Ovary (tissue), 9 donors: Measurements from ENCODE around the gene TEKT5. TPM values are rescaled to one million over a fixed set of nuclear protein-coding genes. Genes with fewer than 3 reads are reported as not detected.
"Not testable (repeated sequence)": the region's sequence is repeated elsewhere in the genome, so short reads cannot be mapped to it uniquely, and the experiment has no call there.

Experiments used
- DNase-seq, 5 donors: peaks; one replicate each; pipeline ENCODE4 v3.0.0-alpha.2; 2019 to 2020
- H3K27ac ChIP-seq, 2 donors: fragments of 200-600 bp; one replicate each; pipeline versions ENCODE4 v1.5.1 to v1.8.0; 2019 to 2022
- H3K27me3 ChIP-seq: fragments of 200-600 bp; one replicate; pipeline ENCODE4 v1.8.0; 2022
- H3K36me3 ChIP-seq: fragments of 200-600 bp; sonication (generic); one replicate; pipeline ENCODE4 v1.5.1; 2019
- H3K4me1 ChIP-seq: one replicate; pipeline ENCODE4 v1.8.1; 2013; ENCODE audit warnings: mild to moderate bottlenecking, moderate library complexity; ENCODE audit not compliant: insufficient read depth
- H3K4me3 ChIP-seq: fragments of 200-600 bp; sonication (generic); one replicate; pipeline ENCODE4 v1.5.1; 2017
- H3K9me3 ChIP-seq, 2 donors: fragments of 200-600 bp in 1 of 2; sonication (generic) in 1 of 2; one replicate each; pipeline versions ENCODE4 v1.5.1 to v1.8.1; 2013 to 2019; ENCODE audit warnings: mild to moderate bottlenecking in 1 of 2, moderate library complexity in 1 of 2
- EP300 ChIP-seq: sonication (generic); formaldehyde crosslinking; IDR thresholded peaks from one replicate; pipeline ENCODE4 v1.6.1; 2017; ENCODE audit warnings: antibody characterized with exemption
- POLR2A ChIP-seq: fragments of 450-650 bp; IDR thresholded peaks from one replicate; pipeline ENCODE4 v1.6.1; 2017; ENCODE audit warnings: antibody characterized with exemption, mild to moderate bottlenecking, moderate library complexity
- WGBS, 3 donors: extraction: QIAGEN DNeasy Blood & Tissue Kit in 1 of 3; methylation state at CpG; one replicate each; pipeline versions ENCODE4 v1.1.5 to v1.1.7; 2013 to 2017; 5-methylcytosine and 5-hydroxymethylcytosine counted together
- intact Hi-C, 4 donors: fragments of 100-400 bp; cut with DNase I; formaldehyde crosslinking; loops; one replicate each; pipeline versions ENCODE4 v1.11.0 to v1.15.1; 2022 to 2023
- polyA plus RNA-seq, 2 donors: library from polyadenylated mRNA; stranded (reverse); fragments of 200-250 nt in 1 of 2; fragments of 350-450 nt in 1 of 2; fragmentation: Illumina TruSeq in 1 of 2; extraction: RNeasy Lipid Tissue Mini Kit (QIAGEN cat#74804) in 1 of 2; gene quantifications; one replicate each; pipeline ENCODE4 v1.2.3, GENCODE V29; 2013 to 2014
- total RNA-seq, 7 donors: library from RNA; depleted of rRNA in 2 of 7; stranded (reverse); fragments of >200 nt in 2 of 7; fragmentation: NEBNext Ultra II Directional in 3 of 7; extraction: Animal tissue kit (Norgen Biotek cat#: 25700) in 3 of 7; gene quantifications; one replicate each; pipeline versions ENCODE4 v1.1.0 to v1.2.4, GENCODE V29; 2016 to 2023
- TF ChIP-seq, protein P1 (sequence below), 3 donors: fragments of 450-650 bp in 2 of 3; fragments of 200-600 bp in 1 of 3; IDR thresholded peaks; one replicate each; pipeline versions ENCODE4 v1.5.1 to v1.8.0; 2016 to 2022; ENCODE audit warnings: antibody characterized with exemption in 3 of 3, mild to moderate bottlenecking in 1 of 3
- donor health status: DM: no; HTN: no; CAD: no; lungs with moderate emphysema.
- donor health status: DM: no; HTN: no; CAD: no.
- donor health status: Bipolar disorder and iron deficiency.
- donor health status: DM: yes; HTN: yes; CAD: no.
- donor health status: DM: no; HTN: no; CAD: no.
- donor health status: DM: yes; HTN: yes; CAD: no.

Gene TEKT5
- total and polyA plus RNA-seq, 9 donors, result 0.28 to 0.90 (median 0.44) TPM; not detected in 3

DNA sequence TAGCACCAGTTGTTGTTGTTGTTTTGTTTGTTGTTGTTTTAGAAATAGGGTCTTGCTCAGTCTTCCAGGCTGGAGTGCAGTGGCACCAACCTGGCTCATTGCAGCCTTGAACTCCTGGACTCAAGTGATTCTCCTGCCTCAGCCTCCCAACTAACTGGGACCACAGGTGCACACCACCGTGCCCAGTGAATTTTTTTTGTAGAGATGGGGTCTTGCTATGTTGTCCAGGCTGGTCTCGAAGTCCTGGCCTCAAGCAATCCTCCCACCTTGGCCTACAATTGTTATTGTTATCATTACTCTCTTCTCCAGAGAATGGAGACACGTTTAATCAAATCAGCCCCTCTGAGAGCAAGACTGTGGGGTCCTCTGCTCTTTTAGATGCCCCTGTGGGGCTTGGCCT, 71.7 kb downstream of the TEKT5 start:
- Histone ChIP-seq H3K27me3 (no peaks in the 10 kb centered on the region), H3K4me3 (no peak overlapping the region), H3K27ac (no peak overlapping the region), H3K36me3 (no peaks in the 10 kb centered on the region), H3K4me1 (no peaks in the 10 kb centered on the region), H3K9me3 (no peaks in the 10 kb centered on the region)
- no peak for DNase-seq
- no peak for TF ChIP-seq EP300
- no peak for TF ChIP-seq POLR2A
- TF ChIP-seq, protein P1, sequence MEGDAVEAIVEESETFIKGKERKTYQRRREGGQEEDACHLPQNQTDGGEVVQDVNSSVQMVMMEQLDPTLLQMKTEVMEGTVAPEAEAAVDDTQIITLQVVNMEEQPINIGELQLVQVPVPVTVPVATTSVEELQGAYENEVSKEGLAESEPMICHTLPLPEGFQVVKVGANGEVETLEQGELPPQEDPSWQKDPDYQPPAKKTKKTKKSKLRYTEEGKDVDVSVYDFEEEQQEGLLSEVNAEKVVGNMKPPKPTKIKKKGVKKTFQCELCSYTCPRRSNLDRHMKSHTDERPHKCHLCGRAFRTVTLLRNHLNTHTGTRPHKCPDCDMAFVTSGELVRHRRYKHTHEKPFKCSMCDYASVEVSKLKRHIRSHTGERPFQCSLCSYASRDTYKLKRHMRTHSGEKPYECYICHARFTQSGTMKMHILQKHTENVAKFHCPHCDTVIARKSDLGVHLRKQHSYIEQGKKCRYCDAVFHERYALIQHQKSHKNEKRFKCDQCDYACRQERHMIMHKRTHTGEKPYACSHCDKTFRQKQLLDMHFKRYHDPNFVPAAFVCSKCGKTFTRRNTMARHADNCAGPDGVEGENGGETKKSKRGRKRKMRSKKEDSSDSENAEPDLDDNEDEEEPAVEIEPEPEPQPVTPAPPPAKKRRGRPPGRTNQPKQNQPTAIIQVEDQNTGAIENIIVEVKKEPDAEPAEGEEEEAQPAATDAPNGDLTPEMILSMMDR (IDR thresholded peaks at IDR 0.05), result no peak
- 70 to 76% (median 75%) methylated on average over 3 of the region's 3 CpGs for WGBS, 3 donors
- intact Hi-C loops, result no loop called here

DNA sequence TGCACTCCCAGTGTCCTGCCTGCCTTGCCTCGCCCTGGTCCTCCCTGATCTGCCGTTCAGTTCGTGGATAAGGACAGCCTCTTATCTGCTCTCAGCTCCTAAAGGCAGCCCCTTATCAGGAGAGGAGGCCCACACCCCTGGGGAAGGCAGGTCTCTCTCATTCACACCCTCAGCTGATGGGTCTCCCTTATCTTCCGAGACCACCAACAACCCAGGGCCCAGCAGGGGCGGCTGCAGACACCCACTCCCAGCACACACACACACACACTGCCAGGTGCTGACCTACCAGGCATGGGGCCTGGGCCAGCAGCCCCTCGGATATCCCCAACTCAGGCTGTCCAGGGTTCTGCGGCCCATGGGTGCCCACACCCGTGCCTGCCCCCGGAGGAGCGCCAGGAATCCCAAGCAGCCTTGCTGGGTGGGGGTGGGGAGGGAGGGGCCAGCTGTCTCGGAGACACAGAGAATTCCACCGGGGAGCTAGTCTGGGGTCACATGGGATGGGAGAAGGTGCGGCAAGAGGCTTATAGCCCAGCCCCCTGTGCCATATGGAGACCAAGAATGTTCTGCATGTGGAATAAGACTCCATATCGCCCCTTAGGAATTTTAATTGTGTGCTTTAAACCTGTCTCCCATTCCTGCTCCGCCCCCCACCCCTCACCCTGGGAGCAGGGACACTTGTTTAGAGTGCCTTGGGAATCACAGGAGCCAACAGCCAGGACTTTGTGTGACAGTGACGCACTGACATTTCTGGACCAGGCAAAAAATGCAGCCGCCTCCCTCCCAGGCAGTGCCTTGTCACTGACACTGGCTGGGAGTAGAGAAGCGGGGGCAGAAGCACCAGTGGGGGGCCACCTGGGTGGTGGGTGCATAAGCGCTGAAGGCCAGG, 72.5 kb downstream of the TEKT5 start:
- intact Hi-C loops, result no loop called here
- DNase-seq, result no peak
- no peaks in the 10 kb centered on the region for H3K36me3 ChIP-seq
- H3K4me3 ChIP-seq, result no peak overlapping the region
- 68 to 84% (median 75%) methylated on average over 15 to 19 of the region's 19 CpGs for WGBS, 3 donors
- H3K9me3 ChIP-seq, result no peaks in the 10 kb centered on the region
- H3K4me1 ChIP-seq, result peaks cover under 1% of the 10 kb centered on the region
- no peak overlapping the region for H3K27ac ChIP-seq
- H3K27me3 ChIP-seq, result no peaks in the 10 kb centered on the region
- TF ChIP-seq, protein P1 (IDR thresholded peaks at IDR 0.05), result no peak
- TF ChIP-seq POLR2A (no peak), EP300 (no peak)

DNA sequence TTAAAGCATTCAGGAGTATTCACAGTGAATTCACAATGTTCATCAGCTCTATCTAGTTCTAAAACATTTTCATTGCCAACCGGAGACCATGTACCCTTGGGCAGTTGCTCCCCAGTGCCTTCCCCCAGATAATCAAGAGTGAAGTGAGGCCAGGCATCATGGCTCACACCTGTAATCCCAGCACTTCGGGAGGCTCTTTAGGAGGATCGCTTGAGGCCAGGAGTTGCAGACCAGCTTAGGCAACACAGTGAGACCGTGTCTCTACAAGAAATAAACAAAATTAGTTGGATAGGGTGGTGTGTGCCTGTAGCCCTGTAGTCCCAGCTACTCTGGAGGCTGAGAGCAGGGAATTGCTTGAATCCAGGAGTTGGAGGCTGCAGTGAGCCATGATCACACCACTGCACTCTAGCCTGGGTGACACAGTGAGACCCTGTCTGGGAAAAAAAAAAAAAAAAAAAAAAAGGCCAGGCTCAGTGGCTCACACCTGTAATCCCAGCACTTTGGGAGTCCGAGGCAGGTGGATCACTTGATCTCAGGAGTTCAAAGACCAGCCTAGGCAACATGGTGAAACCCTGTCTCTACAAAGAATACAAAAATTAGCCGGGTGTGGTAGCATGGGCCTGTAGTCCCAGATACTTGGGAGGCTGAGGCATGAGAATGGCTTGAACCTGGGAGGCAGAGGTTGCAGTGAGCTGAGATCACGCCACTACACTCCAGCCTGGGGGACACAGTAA, 73.3 kb downstream of the TEKT5 start:
- DNase-seq, H3K27me3 ChIP-seq, H3K4me1 ChIP-seq, H3K4me3 ChIP-seq, H3K9me3 ChIP-seq, H3K36me3 ChIP-seq, intact Hi-C loops, H3K27ac ChIP-seq: not testable (repeated sequence)
- WGBS, 3 donors, result 89 to 93% (median 92%) methylated on average over 7 of the region's 7 CpGs

DNA sequence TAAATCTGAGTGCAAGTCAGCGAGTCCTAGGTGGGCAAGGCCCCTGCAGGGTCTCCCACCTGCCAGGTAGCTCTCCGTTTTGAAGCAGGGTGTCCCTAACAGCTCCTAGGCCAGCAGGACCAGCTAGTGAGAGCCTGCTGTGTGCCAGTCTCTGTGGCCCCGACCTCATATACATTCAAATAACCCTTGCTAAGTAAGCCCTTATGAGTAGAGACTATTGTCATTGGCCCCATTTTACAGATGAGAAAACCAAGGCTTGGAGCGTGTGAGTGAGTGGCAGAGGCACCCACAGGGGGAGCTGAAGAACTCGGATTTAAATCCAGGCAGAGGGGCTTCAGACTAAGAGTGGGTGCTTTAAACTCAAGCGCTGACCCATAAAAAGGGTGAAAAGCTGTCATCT, 74.6 kb downstream of the TEKT5 start:
- TF ChIP-seq POLR2A (no peak), EP300 (no peak)
- TF ChIP-seq, protein P1 (IDR thresholded peaks at IDR 0.05), result no peak
- Histone ChIP-seq H3K4me1 (peaks cover 6% of the 10 kb centered on the region), H3K9me3 (no peaks in the 10 kb centered on the region), H3K27me3 (no peaks in the 10 kb centered on the region), H3K4me3 (no peak overlapping the region), H3K36me3 (no peaks in the 10 kb centered on the region), H3K27ac (no peak overlapping the region)
- intact Hi-C loops, result no loop called here
- DNase-seq, result no peak
- 89 to 92% (median 90%) methylated on average over 6 of the region's 6 CpGs for WGBS, 3 donors
